PFSK-1 (cell line): ENCODE measurements around the gene SERTAD4.

ENCODE experiments used
- FOXP2 ChIP-seq: optimal IDR thresholded peaks from 2 replicates; pipeline ENCODE3; 2011; ENCODE audit warnings: borderline replicate concordance, control low read depth, inconsistent platforms; ENCODE audit not compliant: insufficient read depth; ENCODE audit errors: extremely low read length, extremely low read depth
- POLR2AphosphoS5 ChIP-seq: IDR thresholded peaks from 2 replicates; pipeline ENCODE4 v1.6.1; 2012; ENCODE audit warnings: low read depth, mild to moderate bottlenecking, control low read depth, low read length, moderate library complexity
- REST ChIP-seq, 2 experiments: IDR thresholded peaks; 2 replicates each; pipeline versions ENCODE4 v1.6.1 to v1.8.0; 2011 to 2012; ENCODE audit warnings: low read depth in 2 of 2, low read length in 2 of 2, control low read depth in 1 of 2, inconsistent platforms in 1 of 2, mild to moderate bottlenecking in 1 of 2, moderate library complexity in 1 of 2; ENCODE audit not compliant: insufficient read depth in 1 of 2
- SIN3A ChIP-seq: IDR thresholded peaks from 2 replicates; pipeline ENCODE4 v1.6.1; 2012; ENCODE audit warnings: mild to moderate bottlenecking, low read length, moderate library complexity, borderline replicate concordance; ENCODE audit not compliant: insufficient read depth
- TAF1 ChIP-seq: IDR thresholded peaks from 2 replicates; pipeline ENCODE4 v1.6.1; 2012; ENCODE audit warnings: low read length, control low read depth, borderline replicate concordance; ENCODE audit not compliant: insufficient read depth

SERTAD4 gene

GRCh38 chr1:210294999-210295745 is 62.6 kb downstream of the SERTAD4 start:
- TF ChIP-seq TAF1 (no peak), FOXP2 (no peak), SIN3A (no peak), REST (IDR thresholded peaks at IDR 0.05; ENCODE audit: insufficient read depth in 1 of 2, low read depth in 2 of 2, low read length in 2 of 2) (no peak), POLR2AphosphoS5 (no peak)
